ENCODE results near the gene MGP. TPM values are rescaled to one million over a fixed set of nuclear protein-coding genes. Genes with fewer than 3 reads are reported as not detected.
A peak's percentile ranks its signal among the peaks of the same experiment; 100 is the strongest.

MGP gene
- total RNA-seq (2014; rRNA removed; shearing (Covaris generic)): not detected in 2 replicates

GRCh38 chr12:14885718-14886221 is at the start of gene MGP:
MGP (minus strand) TSS chr12:14885854; CDS start chr12:14885791, 63 bp downstream.
- DNase-seq (ENCODE audit: low spot score): peak; percentile 43
- in situ Hi-C loops (cut with HindIII; ENCODE audit: low sequenced_read_pairs): no loop called here

- in situ Hi-C loops (cut with HindIII; ENCODE audit: low sequenced_read_pairs): no loop called here
- DNase-seq (ENCODE audit: low spot score): no peak
Observed at GRCh38 chr12:14935031-14935430, 49.4 kb upstream of the MGP start.

- in situ Hi-C loops (cut with HindIII; ENCODE audit: low sequenced_read_pairs): no loop called here
Observed at GRCh38 chr12:14934511-14934910, 48.9 kb upstream of the MGP start.

GRCh38 chr12:14931791-14932560 is 46.3 kb upstream of the MGP start:
- DNase-seq (ENCODE audit: low spot score): no peak
- in situ Hi-C loops (cut with HindIII; ENCODE audit: low sequenced_read_pairs): no loop called here

More at GRCh38 chr12:14934511-14934910, 48.9 kb upstream of the MGP start:
- DNase-seq (ENCODE audit: low spot score): no peak

- no peak for DNase-seq (ENCODE audit: low spot score)
- in situ Hi-C loops (cut with HindIII; ENCODE audit: low sequenced_read_pairs): no loop called here
Observed at GRCh38 chr12:14931359-14931758, 45.7 kb upstream of the MGP start.

GRCh38 chr12:14930299-14930698 is 44.6 kb upstream of the MGP start:
- in situ Hi-C loops (cut with HindIII; ENCODE audit: low sequenced_read_pairs): no loop called here
- DNase-seq (ENCODE audit: low spot score): no peak

- in situ Hi-C loops (cut with HindIII; ENCODE audit: low sequenced_read_pairs): no loop called here
- DNase-seq (ENCODE audit: low spot score): no peak
Observed at GRCh38 chr12:14928931-14929330, 43.3 kb upstream of the MGP start.

GRCh38 chr12:14927267-14927666 is 41.6 kb upstream of the MGP start:
- DNase-seq (ENCODE audit: low spot score): no peak
- in situ Hi-C loops (cut with HindIII; ENCODE audit: low sequenced_read_pairs): no loop called here

- in situ Hi-C loops (cut with HindIII; ENCODE audit: low sequenced_read_pairs): no loop called here
- no peak for DNase-seq (ENCODE audit: low spot score)
Observed at GRCh38 chr12:14924541-14924940, 38.9 kb upstream of the MGP start.

GRCh38 chr12:14923944-14924343 is 38.3 kb upstream of the MGP start:
- no peak for DNase-seq (ENCODE audit: low spot score)
- in situ Hi-C loops (cut with HindIII; ENCODE audit: low sequenced_read_pairs): no loop called here

- in situ Hi-C loops (cut with HindIII; ENCODE audit: low sequenced_read_pairs): no loop called here
- DNase-seq (ENCODE audit: low spot score): no peak
Observed at GRCh38 chr12:14921218-14921617, 35.6 kb upstream of the MGP start.

- in situ Hi-C loops (cut with HindIII; ENCODE audit: low sequenced_read_pairs): no loop called here
- DNase-seq (ENCODE audit: low spot score): no peak
Observed at GRCh38 chr12:14920475-14921126, 34.9 kb upstream of the MGP start.

- no peak for DNase-seq (ENCODE audit: low spot score)
- in situ Hi-C loops (cut with HindIII; ENCODE audit: low sequenced_read_pairs): no loop called here
Observed at GRCh38 chr12:14919455-14919854, 33.8 kb upstream of the MGP start.

GRCh38 chr12:14915736-14916135 is 30.1 kb upstream of the MGP start:
- no peak for DNase-seq (ENCODE audit: low spot score)
- in situ Hi-C loops (cut with HindIII; ENCODE audit: low sequenced_read_pairs): no loop called here

- DNase-seq (ENCODE audit: low spot score): no peak
- in situ Hi-C loops (cut with HindIII; ENCODE audit: low sequenced_read_pairs): no loop called here
Observed at GRCh38 chr12:14913381-14913781, 27.7 kb upstream of the MGP start.

- in situ Hi-C loops (cut with HindIII; ENCODE audit: low sequenced_read_pairs): no loop called here
- no peak for DNase-seq (ENCODE audit: low spot score)
Observed at GRCh38 chr12:14911131-14911530, 25.5 kb upstream of the MGP start.

- in situ Hi-C loops (cut with HindIII; ENCODE audit: low sequenced_read_pairs): no loop called here
- DNase-seq (ENCODE audit: low spot score): no peak
Observed at GRCh38 chr12:14910090-14910915, 24.6 kb upstream of the MGP start.

GRCh38 chr12:14907953-14908352 is 22.3 kb upstream of the MGP start:
- DNase-seq (ENCODE audit: low spot score): no peak
- in situ Hi-C loops (cut with HindIII; ENCODE audit: low sequenced_read_pairs): no loop called here

GRCh38 chr12:14906114-14906513 is 20.5 kb upstream of the MGP start:
- in situ Hi-C loops (cut with HindIII; ENCODE audit: low sequenced_read_pairs): no loop called here
- no peak for DNase-seq (ENCODE audit: low spot score)
